Pancreas (tissue), 10 donors: ENCODE measurements around the gene ARCN1. TPM values are rescaled to one million over a fixed set of nuclear protein-coding genes. Genes with fewer than 3 reads are reported as not detected.
A peak's percentile ranks its signal among the peaks of the same experiment; 100 is the strongest.

Experiments used
- ATAC-seq, 4 donors: fragments of 200-7000 bp; cut with Tn5 transposase; one replicate each; pipeline versions ENCODE4 v1.8.0 to v1.9.1; 2020; ENCODE audit warnings: mild to moderate bottlenecking in 4 of 4, moderate library complexity in 4 of 4
- DNase-seq, 6 donors: peaks; one replicate each; pipeline ENCODE4 v3.0.0-alpha.2; 2020
- FAIRE-seq: peaks from 2 replicates; lab custom pipeline; 2012; peaks lifted over from hg19 to GRCh38; lab: Jason Lieb, UNC
- H3K27ac ChIP-seq, 4 donors: fragments of 200-600 bp; sonication (generic); 1 replicate in 3 of 4; 2 replicates in 1 of 4; pipeline versions ENCODE4 v1.5.0 to v1.8.0; 2020
- H3K27me3 ChIP-seq, 4 donors: fragments of 200-600 bp; one replicate each; pipeline ENCODE4 v1.8.0; 2021
- H3K36me3 ChIP-seq, 3 donors: fragments of 200-600 bp; sonication (generic) in 1 of 3; one replicate each; pipeline versions ENCODE4 v1.5.0 to v1.8.0; 2020 to 2021
- H3K4me1 ChIP-seq, 3 donors: fragments of 200-600 bp; one replicate each; pipeline ENCODE4 v1.8.0; 2021
- H3K4me3 ChIP-seq, 4 donors: fragments of 200-600 bp; sonication (generic) in 2 of 4; one replicate each; pipeline versions ENCODE4 v1.5.0 to v1.8.0; 2020 to 2021
- H3K9me3 ChIP-seq, 4 donors: fragments of 200-600 bp; one replicate each; pipeline ENCODE4 v1.8.0; 2021
- WGBS, 2 donors: extraction: QIAGEN DNeasy Blood & Tissue Kit; methylation state at CpG; one replicate each; pipeline ENCODE4 v1.1.7; 2013; 5-methylcytosine and 5-hydroxymethylcytosine counted together
- intact Hi-C, 3 donors: fragments of 100-400 bp; cut with DNase I; formaldehyde crosslinking; loops; one replicate each; pipeline versions ENCODE4 v1.11.1 to v1.14.2; 2022
- polyA plus RNA-seq, 2 donors: library from polyadenylated mRNA; stranded (reverse); fragments of 200-250 nt; gene quantifications; one replicate each; pipeline ENCODE4 v1.2.3, GENCODE V29; 2013
- total RNA-seq, 6 donors: library from RNA; stranded (reverse); fragmentation: NEBNext Ultra II Directional in 4 of 6; extraction: Animal tissue kit (Norgen Biotek cat#: 25700) in 4 of 6; gene quantifications; one replicate each; pipeline versions ENCODE4 v1.2.1 to v1.2.4, GENCODE V29; 2021 to 2023
- TF ChIP-seq, protein P1 (sequence below), 4 donors: fragments of 200-600 bp; sonication (generic) in 3 of 4; IDR thresholded peaks; one replicate each; pipeline versions ENCODE4 v1.5.0 to v1.8.0; 2021; ENCODE audit warnings: antibody characterized with exemption in 4 of 4
- donor health status: healthy with polysubstance abuse.
- donor health status: DM: no; HTN: no; CAD: no; lungs with moderate emphysema.
- donor health status: DM: no; HTN: no; CAD: no.
- donor health status: control.
- donor health status: control.
- donor health status: Bipolar disorder and iron deficiency.
- donor health status: DM: yes; HTN: yes; CAD: no.
- donor health status: DM: no; HTN: no; CAD: no.
- donor health status: DM: no; HTN: no; CAD: no.
- donor health status: DM: yes; HTN: yes; CAD: no.

Gene ARCN1
- total and polyA plus RNA-seq, 8 donors: 39.8 to 105 (median 86.3) TPM

- WGBS, 2 donors: 41 to 46% methylated on average over 6 of the region's 6 CpGs
- no peak overlapping the region for H3K4me3 ChIP-seq
- FAIRE-seq (no peak), ATAC-seq (peak; percentile 4 to 50 (median 48)), DNase-seq (peak in 3 of 6 donors; percentile 42 to 67 (median 58))
- H3K4me1 ChIP-seq: peaks cover 5 to 7% (median 7%) of the 10 kb centered on the region in 3 donors
- TF ChIP-seq, protein P1, sequence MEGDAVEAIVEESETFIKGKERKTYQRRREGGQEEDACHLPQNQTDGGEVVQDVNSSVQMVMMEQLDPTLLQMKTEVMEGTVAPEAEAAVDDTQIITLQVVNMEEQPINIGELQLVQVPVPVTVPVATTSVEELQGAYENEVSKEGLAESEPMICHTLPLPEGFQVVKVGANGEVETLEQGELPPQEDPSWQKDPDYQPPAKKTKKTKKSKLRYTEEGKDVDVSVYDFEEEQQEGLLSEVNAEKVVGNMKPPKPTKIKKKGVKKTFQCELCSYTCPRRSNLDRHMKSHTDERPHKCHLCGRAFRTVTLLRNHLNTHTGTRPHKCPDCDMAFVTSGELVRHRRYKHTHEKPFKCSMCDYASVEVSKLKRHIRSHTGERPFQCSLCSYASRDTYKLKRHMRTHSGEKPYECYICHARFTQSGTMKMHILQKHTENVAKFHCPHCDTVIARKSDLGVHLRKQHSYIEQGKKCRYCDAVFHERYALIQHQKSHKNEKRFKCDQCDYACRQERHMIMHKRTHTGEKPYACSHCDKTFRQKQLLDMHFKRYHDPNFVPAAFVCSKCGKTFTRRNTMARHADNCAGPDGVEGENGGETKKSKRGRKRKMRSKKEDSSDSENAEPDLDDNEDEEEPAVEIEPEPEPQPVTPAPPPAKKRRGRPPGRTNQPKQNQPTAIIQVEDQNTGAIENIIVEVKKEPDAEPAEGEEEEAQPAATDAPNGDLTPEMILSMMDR (IDR thresholded peaks at IDR 0.05): no peak
- no peaks in the 10 kb centered on the region for H3K9me3 ChIP-seq
- H3K27ac ChIP-seq: no peak overlapping the region
- H3K36me3 ChIP-seq: peaks cover 0 to 19% (median 0%) of the 10 kb centered on the region in 3 donors
- H3K27me3 ChIP-seq: no peaks in the 10 kb centered on the region
- intact Hi-C loops: no loop called here
Observed at GRCh38 chr11:118629761-118630661, 57.8 kb downstream of the ARCN1 start.

DNA sequence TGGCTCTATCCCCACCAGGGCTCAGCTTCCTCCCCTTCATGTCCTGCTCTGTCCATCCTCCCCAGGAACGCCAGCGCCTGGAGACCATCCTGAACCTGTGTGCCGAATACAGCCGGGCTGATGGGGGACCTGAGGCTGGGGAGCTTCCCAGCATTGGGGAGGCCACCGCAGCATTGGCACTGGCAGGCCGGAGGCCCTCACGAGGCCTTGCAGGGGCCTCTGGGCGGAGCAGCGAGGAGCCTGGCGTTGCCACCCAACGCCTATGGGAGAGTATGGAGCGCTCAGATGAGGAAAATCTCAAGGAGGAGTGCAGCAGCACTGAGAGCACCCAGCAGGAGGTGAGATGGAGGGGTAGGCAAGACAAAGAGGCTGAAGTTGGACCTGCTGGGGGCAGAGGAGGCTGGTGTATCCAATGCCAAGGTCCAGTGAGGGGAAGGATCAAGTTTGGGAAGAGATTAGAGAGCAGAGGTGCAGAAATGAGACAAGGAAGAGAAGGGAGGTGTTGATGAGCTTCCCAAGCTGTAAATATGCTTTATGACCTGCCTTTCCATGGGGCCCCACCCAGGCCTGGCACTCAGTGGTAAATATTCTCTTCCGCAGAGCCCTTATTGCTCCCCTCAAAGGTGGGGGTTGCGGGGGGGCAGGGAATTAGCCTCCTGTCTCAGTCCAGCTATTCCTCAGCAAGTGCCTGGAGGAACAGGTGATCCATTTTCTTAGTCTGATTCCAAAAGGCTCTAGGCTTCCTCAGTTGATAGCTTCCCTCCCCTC lies 59.1 kb downstream of the ARCN1 start:
- peaks cover 0 to 25% (median 0%) of the 10 kb centered on the region in 3 donors for H3K36me3 ChIP-seq
- FAIRE-seq: no peak
- H3K27me3 ChIP-seq: no peaks in the 10 kb centered on the region
- no peak for DNase-seq
- ATAC-seq: no peak
- no peak overlapping the region for H3K4me3 ChIP-seq
- H3K4me1 ChIP-seq: peaks cover 7 to 15% (median 12%) of the 10 kb centered on the region in 3 donors
- H3K9me3 ChIP-seq: no peaks in the 10 kb centered on the region
- H3K27ac ChIP-seq: no peak overlapping the region
- intact Hi-C loops: no loop called here
- WGBS, 2 donors: 92 to 94% methylated on average over 14 of the region's 14 CpGs
- TF ChIP-seq, protein P1 (IDR thresholded peaks at IDR 0.05): no peak

DNA sequence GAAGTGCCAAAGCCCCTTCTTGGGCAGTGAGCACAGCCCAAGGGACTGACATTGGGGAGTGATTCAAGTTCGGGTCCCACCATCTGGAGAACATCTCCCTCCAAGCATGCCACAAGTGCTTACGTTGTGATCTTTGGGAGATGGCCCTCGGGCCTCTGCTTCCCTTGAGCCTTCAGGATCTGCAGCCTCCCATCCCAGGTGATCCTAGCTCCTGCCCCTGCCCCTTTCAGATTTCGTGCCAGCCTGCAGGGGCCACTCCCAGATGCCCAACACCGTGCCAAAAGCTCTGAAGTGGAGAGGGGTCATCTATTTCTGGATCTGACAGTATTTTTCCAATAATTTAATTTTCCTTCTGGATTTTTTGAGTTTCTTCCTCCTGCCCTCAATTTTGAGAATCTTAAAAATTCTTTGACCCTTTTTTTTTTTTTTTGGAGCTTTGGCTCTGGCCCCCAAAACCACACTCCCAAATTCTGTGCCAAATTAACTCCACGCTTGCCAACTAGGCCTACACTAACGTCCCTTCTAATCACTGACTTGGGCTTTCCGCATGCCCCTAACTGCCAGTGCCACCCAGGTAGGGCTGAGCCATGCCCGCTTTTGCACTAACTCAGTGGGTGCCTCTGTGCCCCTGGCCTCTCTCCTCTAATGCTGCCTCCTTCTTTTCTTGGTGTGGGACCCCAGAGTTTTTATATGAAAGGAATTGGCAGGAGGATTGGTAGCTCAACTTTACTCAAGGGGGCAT lies 60.5 kb downstream of the ARCN1 start:
- H3K4me1 ChIP-seq: peaks cover 7 to 15% (median 12%) of the 10 kb centered on the region in 3 donors
- TF ChIP-seq, protein P1 (IDR thresholded peaks at IDR 0.05): no peak
- 83 to 89% methylated on average over 9 of the region's 9 CpGs for WGBS, 2 donors
- no peaks in the 10 kb centered on the region for H3K9me3 ChIP-seq
- no peak overlapping the region for H3K4me3 ChIP-seq
- H3K36me3 ChIP-seq: peaks cover 0 to 18% (median 0%) of the 10 kb centered on the region in 3 donors
- FAIRE-seq (no peak), DNase-seq (no peak), ATAC-seq (no peak)
- no peaks in the 10 kb centered on the region for H3K27me3 ChIP-seq
- intact Hi-C loops: no loop called here
- H3K27ac ChIP-seq: no peak overlapping the region

DNA sequence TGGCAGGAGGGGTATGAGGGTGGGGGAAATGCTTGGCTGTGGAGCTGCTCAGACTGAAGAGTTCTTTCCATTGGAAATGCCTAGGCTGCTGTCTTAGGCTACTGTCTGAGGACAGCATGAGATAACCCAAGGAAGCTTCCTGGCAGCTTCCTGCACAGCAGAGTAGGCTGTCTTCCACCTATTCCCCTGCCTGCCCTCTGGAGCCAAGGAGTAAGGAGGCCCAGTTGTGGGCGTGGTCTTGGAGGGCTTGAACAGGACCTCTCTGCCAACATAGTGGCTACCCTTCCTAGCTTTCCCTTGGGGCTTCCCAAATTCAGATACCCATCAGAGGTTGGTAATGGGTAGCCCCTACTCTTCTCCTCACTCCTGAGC lies 61.1 kb downstream of the ARCN1 start:
- ATAC-seq (no peak), DNase-seq (no peak), FAIRE-seq (no peak)
- WGBS, 2 donors: 86 to 94% methylated on average over 1 of the region's 1 CpG
- peaks cover 0 to 13% (median 0%) of the 10 kb centered on the region in 3 donors for H3K36me3 ChIP-seq
- no peak overlapping the region for H3K4me3 ChIP-seq
- TF ChIP-seq, protein P1 (IDR thresholded peaks at IDR 0.05): no peak
- no peaks in the 10 kb centered on the region for H3K9me3 ChIP-seq
- no peak overlapping the region for H3K27ac ChIP-seq
- intact Hi-C loops: no loop called here
- peaks cover 7 to 15% (median 12%) of the 10 kb centered on the region in 3 donors for H3K4me1 ChIP-seq
- H3K27me3 ChIP-seq: no peaks in the 10 kb centered on the region
